ENCODE measurements around the gene SCAPER.
"Not testable (repeated sequence)": the region's sequence is repeated elsewhere in the genome, so short reads cannot be mapped to it uniquely, and the experiment has no call there.

DNA sequence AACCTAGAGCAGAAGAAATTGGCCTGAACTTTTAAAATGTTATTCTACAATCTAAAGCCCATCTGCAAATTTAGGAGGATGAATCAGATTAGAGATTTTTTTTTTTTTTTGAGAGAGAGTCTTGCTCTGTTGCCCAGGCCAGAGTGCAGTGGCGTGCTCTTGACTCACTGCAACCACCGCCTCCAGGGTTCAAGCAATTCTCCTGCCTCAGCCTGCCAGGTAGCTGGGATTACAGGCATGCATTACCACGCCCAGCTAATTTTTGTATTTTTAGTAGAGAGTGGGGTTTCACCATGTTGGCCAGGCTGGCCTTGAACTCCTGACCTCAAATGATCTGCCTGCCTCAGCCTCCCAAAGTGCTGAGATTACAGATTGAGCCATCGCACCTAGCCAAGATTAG is 607.2 kb downstream of the SCAPER start:
- TF ChIP-seq, protein P1, sequence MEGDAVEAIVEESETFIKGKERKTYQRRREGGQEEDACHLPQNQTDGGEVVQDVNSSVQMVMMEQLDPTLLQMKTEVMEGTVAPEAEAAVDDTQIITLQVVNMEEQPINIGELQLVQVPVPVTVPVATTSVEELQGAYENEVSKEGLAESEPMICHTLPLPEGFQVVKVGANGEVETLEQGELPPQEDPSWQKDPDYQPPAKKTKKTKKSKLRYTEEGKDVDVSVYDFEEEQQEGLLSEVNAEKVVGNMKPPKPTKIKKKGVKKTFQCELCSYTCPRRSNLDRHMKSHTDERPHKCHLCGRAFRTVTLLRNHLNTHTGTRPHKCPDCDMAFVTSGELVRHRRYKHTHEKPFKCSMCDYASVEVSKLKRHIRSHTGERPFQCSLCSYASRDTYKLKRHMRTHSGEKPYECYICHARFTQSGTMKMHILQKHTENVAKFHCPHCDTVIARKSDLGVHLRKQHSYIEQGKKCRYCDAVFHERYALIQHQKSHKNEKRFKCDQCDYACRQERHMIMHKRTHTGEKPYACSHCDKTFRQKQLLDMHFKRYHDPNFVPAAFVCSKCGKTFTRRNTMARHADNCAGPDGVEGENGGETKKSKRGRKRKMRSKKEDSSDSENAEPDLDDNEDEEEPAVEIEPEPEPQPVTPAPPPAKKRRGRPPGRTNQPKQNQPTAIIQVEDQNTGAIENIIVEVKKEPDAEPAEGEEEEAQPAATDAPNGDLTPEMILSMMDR (IDR thresholded peaks at IDR 0.05) = not testable (repeated sequence)
- TF ChIP-seq POLR2A (IDR thresholded peaks at IDR 0.05; ENCODE audit: low read depth) = not testable (repeated sequence)

Data from esophagus muscularis mucosa (tissue), 3 donors.